ENCODE results near the gene CDH4.
"Not testable (repeated sequence)": the region's sequence is repeated elsewhere in the genome, so short reads cannot be mapped to it uniquely, and the experiment has no call there.

CDH4 gene

GRCh38 chr20:61963149-61963548 is 711.1 kb downstream of the CDH4 start:
- DNase-seq, result no peak

- no peak for DNase-seq
Observed at GRCh38 chr20:61963885-61964674, 712.0 kb downstream of the CDH4 start.

- DNase-seq, result no peak
Observed at GRCh38 chr20:61964675-61965605, 712.9 kb downstream of the CDH4 start.

DNA sequence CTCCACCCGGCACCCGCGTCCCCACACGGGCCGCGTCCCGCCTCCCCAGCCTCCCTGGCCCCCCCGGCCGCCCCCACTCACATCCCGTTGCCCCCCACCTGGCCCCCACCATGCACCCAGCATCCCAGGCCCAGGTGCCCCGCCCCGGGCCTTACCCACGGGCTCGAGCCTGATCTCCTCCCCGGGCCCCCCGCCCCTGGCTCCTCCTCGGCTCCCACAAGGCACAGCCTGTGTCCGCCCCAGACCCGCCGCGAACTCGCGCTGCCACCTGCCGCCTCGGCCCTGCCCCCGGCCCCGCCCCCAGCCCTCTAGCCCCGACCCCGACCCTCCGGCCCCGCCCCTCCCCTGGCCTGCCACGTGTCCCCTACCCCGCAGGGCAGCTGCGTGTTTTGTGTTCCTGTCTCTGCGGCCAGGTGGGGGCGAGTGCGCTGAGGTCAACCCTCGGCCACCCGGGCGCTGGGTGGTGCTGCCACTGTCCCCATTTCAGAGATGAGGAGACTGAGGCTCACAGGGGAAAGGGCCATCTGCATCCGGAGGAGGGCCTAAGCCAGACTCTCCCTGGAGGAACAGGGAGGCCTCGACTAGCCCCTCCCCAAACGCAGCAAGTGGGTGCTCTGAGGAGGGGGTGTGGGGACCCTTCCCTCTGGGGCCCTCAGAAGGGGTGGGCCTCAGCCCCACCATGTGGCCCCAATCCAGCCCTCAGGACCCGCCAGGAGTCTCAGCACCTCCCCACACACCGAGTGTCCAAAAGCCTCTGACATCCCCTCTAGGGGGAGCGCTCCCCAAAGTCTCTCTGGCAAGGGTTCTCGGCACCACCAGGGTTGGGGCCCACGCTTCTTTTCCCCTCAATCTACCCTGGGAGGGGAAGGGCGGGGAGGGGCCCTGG is 713.8 kb downstream of the CDH4 start:
- no peak for DNase-seq

GRCh38 chr20:61966492-61967244 is 714.6 kb downstream of the CDH4 start:
- DNase-seq, result no peak

DNA sequence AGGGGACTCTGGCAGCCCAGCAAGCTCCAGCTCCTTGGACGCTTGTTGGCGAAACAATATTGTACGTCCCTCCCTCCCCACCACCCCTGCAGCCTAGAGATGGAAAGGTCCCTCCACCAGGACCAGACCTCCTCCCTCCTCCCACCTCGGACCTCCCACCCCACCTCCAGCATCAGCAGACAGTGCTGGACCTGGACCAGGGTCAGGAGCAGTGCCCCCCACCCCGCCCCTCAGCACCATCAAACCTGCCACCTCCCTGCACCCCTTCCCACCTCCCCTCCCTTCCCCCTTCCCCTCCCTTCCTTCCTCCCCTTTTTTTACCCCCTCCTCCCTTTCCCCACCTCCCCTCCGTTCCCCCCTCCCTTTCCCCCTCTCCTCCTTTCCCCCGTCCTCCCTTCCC is 715.2 kb downstream of the CDH4 start:
- no peak for DNase-seq

GRCh38 chr20:61968036-61968810 is 716.2 kb downstream of the CDH4 start:
- no peak for DNase-seq

GRCh38 chr20:61968932-61969331 is 716.9 kb downstream of the CDH4 start:
- DNase-seq, result no peak

DNA sequence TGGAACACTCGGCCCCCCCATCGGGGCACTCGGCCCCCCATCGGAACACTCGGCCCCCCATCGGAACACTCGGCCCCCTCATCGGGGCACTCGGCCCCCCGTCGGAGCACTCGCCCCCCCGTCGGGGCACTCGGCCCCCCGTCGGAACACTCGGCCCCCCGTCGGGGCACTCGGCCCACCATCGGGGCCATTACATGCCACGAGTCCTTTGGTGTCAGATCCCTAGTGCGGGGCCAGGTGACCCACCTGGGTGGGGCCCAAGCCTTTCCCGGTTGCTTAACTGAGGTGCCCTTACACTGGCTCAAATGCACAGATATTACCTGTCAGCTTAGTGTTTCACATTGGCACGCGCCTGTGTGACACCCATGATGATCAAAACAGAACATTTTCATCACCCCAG is 717.7 kb downstream of the CDH4 start:
- DNase-seq, result no peak

DNA sequence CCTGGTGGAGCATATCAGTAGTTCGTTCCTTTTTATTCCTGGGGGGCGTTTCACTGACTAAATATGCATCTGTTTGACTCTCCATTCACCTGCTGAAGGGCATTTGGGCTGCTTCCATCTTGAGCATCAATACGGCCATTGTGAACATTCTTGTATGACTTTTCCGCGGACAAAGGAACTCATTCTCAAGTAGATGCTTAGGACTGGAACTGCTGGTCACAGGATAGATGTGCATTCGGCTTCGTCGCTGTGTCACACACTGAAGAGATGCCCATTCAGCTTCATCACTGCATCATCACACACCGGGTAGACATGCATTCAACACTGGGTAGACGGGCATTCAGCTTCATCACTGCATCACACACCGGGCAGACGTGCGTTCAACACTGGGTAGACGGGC is 718.3 kb downstream of the CDH4 start:
- DNase-seq, result no peak

DNA sequence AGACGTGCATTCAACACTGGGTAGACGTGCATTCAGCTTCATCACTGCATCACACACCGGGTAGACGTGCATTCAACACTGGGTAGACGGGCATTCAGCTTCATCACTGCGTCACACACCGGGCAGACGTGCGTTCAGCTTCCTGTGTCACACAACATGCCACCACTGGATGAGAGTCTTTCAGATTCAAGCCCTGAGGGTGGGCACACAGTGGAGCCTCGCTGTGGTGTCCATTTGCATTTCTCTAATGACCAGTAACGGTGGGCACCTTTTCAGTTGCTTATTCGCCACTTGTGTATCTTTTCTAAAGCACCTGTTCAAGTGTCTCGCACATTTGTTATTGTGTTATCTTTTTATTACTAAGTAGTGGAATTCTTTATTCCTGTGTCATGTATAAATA is 719.5 kb downstream of the CDH4 start:
- DNase-seq, result not testable (repeated sequence)

GRCh38 chr20:61972636-61973508 is 720.8 kb downstream of the CDH4 start:
- DNase-seq, result no peak

DNA sequence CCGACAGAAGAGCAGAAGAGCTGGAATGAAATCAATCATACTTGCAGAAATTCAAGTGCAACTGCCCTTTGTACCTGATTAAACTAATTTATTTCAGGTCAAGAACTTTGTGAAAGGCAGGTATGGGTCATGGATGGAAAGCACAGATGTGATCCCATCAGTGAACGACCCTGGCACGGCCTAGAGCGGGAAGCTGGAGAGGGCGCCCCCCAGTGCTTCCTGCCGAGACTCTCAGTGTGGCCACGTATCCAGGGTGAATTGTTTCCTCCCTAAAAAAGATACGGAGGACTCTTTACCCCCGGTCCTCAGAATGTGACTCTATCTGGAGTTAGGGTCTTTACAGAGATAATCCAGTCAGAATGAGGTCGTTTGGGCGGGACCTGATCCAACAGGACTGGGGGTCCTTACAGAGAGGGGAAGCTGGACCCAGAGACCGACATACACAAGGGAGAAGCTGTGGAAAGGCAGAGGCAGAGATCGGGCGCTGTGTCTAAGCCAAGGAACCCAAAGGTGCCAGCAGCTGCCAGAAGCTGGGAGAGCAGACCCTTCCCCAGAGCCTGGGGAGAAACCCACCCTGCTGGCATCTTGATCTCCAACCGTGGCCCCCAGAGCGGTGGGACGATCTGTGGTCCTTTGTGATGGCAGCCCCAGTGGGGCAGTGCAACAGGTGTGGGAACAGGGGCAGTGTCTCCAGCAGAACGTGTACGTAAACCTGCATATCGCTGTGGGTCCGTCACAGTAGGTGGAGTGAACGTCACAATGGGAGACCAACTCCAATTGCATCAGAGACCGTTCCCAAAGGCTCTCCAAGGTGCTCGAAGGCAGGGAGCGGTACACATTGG is 721.7 kb downstream of the CDH4 start:
- DNase-seq, result no peak

GRCh38 chr20:61974357-61974665 is 722.2 kb downstream of the CDH4 start:
- DNase-seq, result no peak

GRCh38 chr20:61975407-61976129 is 723.5 kb downstream of the CDH4 start:
- DNase-seq, result no peak

DNA sequence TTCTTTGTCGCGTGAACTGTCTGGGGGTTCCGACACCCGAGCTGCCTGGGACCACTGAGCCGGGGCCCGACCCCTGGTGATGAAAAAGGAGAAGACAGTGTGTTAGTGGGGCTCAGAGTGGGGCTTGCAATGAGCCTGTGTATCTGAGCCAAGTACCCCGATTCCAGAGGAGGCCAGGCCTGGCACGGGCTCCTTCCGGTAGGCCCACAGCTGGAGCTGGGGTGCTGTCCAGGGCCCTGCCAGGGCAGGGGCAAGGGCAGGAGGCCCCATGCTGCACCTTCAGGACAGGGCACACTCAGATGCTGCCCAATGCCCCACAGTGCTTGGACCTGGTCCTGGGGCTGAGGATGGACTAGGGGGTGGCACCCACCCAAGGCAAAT is 724.2 kb downstream of the CDH4 start:
- DNase-seq, result no peak

GRCh38 chr20:61976644-61977418 is 724.8 kb downstream of the CDH4 start:
- DNase-seq, result no peak

DNA sequence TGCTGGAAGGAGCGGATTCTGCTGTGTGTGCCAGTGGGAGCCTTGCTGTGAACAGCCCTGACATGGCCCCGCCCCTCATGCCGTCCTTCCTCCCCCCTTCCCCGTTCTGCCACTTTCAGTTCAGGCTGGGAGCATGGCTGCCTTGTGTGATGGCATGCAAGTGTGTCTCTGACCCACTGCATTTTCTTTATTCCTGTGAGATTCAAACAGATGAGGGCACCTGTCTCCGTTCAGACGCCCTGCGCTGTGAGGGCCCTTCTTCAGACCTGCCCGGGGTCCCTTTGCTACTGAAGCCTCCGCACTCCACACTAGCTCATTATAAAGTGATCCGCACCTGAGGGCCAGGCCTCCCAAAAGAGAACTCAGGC is 725.3 kb downstream of the CDH4 start:
- DNase-seq, result no peak
